Measurements from ENCODE around the gene TAF1B. TPM values are rescaled to one million over a fixed set of nuclear protein-coding genes. Genes with fewer than 3 reads are reported as not detected.
"Not testable (repeated sequence)": the region's sequence is repeated elsewhere in the genome, so short reads cannot be mapped to it uniquely, and the experiment has no call there.

TAF1B gene
- total RNA-seq, 1 donor from 2014 or later, result 15.6 TPM

DNA sequence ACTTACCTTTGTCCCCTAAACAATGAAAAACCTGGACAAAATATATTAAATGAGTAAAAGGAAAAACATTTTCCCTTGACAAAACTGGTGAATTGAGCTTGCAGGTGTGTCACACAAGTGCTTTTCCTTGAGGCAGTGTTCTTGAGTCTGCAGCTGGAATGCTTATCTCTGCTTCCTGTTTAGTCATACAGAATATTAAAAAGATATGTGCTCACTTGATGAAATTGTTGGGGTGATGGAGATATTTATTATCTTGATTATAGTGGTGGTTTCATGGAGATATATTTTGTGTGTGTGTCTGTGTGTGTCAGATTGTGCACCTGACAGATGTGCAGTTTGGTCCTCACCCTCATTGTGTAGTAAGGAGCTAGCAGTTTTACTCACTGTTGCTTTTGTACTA is 3.3 kb downstream of the TAF1B start:
- Mint-ChIP-seq H3K9me3 (ENCODE audit: low read depth) (no peaks in the 10 kb centered on the region), H3K36me3 (ENCODE audit: low read depth) (peaks cover 6% of the 10 kb centered on the region), H3K27me3 (ENCODE audit: low read depth) (no peaks in the 10 kb centered on the region), H3K27ac (ENCODE audit: unreplicated experiment) (no peak overlapping the region), H3K4me3 (ENCODE audit: unreplicated experiment) (no peak overlapping the region), H3K4me1 (ENCODE audit: low read depth) (peaks cover 36% of the 10 kb centered on the region)
- DNase-seq (ENCODE audit: low spot score), result no peak
- TF ChIP-seq, protein P1, sequence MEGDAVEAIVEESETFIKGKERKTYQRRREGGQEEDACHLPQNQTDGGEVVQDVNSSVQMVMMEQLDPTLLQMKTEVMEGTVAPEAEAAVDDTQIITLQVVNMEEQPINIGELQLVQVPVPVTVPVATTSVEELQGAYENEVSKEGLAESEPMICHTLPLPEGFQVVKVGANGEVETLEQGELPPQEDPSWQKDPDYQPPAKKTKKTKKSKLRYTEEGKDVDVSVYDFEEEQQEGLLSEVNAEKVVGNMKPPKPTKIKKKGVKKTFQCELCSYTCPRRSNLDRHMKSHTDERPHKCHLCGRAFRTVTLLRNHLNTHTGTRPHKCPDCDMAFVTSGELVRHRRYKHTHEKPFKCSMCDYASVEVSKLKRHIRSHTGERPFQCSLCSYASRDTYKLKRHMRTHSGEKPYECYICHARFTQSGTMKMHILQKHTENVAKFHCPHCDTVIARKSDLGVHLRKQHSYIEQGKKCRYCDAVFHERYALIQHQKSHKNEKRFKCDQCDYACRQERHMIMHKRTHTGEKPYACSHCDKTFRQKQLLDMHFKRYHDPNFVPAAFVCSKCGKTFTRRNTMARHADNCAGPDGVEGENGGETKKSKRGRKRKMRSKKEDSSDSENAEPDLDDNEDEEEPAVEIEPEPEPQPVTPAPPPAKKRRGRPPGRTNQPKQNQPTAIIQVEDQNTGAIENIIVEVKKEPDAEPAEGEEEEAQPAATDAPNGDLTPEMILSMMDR (IDR thresholded peaks at IDR 0.05), result no peak

DNA sequence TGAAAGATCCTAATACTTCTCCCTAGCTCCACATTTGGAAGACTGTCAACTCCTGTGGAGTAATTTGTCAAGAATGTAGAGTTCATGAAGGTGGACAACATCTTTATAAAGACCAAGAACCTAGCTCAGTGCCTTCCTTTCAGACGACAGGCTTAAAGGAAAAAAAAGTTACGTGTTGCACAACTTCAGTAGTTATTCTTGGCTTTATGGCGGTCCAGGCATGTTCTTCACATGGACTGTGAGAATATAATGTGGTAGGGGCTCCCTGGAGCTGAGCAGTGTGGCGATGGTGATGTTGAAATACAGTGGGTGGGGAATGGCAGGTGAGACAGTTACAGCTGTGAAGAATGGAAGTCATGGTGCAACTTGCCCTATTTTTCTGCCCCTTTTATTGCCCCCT is 3.9 kb downstream of the TAF1B start:
- H3K4me3 Mint-ChIP-seq (ENCODE audit: unreplicated experiment), result no peak overlapping the region
- no peak overlapping the region for H3K27ac Mint-ChIP-seq (ENCODE audit: unreplicated experiment)
- peaks cover 8% of the 10 kb centered on the region for H3K36me3 Mint-ChIP-seq (ENCODE audit: low read depth)
- H3K27me3 Mint-ChIP-seq (ENCODE audit: low read depth), result no peaks in the 10 kb centered on the region
- peaks cover 36% of the 10 kb centered on the region for H3K4me1 Mint-ChIP-seq (ENCODE audit: low read depth)
- no peaks in the 10 kb centered on the region for H3K9me3 Mint-ChIP-seq (ENCODE audit: low read depth)
- TF ChIP-seq, protein P1 (IDR thresholded peaks at IDR 0.05), result no peak
- DNase-seq (ENCODE audit: low spot score), result no peak

DNA sequence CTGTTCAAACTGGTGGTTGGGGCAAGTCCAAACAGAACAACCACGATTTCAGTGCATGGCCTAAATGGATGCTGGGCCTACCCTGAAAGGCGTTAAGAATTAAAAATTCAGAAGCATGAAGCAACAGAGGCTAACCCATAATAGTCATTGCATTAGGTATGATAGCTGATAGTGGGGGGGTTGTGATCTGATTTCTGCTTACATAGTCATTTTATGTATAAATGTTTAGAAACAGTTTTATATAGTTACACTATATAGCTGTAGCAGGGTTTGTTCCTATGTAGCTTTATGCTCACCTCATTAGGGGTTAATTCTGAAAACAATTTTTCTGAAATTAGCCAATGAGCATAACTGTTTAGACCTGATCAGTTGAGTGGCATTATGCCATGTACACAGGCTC is 9.6 kb downstream of the TAF1B start:
- Mint-ChIP-seq H3K4me3 (ENCODE audit: unreplicated experiment) (no peak overlapping the region), H3K27me3 (ENCODE audit: low read depth) (no peaks in the 10 kb centered on the region), H3K27ac (ENCODE audit: unreplicated experiment) (no peak overlapping the region), H3K9me3 (ENCODE audit: low read depth) (peaks cover 8% of the 10 kb centered on the region), H3K4me1 (ENCODE audit: low read depth) (no peaks in the 10 kb centered on the region), H3K36me3 (ENCODE audit: low read depth) (peaks cover 35% of the 10 kb centered on the region)
- TF ChIP-seq, protein P1 (IDR thresholded peaks at IDR 0.05), result no peak
- no peak for DNase-seq (ENCODE audit: low spot score)

DNA sequence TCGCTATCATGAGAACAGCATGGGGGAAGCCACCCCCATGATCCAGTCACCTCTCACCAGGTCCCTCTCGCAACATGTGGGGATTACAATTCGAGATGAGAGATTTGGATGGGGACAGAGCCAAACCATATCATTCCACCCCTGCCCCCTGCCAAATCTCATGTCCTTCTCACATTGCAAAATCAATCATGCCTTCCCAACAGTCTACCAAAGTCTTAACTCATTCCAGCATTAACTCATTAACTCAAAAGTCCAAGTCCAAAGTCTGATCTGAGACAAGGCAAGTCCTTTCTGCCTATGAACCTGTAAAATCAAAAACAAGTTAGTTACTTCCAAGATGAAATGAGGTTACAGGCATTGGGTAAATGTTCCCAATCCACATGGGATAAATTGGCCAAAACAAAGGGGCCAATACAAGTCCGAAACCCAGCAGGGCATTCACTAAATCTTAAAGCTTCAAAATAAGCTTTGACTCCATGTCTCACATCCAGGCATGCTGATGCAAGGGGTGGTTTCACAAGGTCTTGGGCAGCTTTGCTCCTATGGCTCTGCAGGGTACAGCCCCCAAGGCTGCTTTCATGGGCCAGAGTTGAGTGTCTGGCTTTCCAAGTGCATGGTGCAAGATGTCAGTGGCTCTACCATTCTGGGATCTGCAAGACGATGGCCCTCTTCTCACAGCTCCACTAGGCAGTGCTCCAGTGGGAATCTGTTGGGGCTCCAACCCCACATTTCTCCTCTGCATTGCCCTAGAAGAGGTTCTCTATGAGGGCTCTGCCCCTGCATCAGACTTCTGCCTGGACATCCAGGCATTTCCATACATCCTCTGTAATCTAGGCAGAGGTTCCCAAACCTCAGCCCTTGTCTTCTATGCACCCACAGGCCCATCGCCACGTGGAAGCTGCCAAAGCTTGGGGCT is 14.8 kb downstream of the TAF1B start:
- H3K36me3 Mint-ChIP-seq (ENCODE audit: low read depth), result peaks cover 58% of the 10 kb centered on the region
- H3K4me3 Mint-ChIP-seq (ENCODE audit: unreplicated experiment), result no peak overlapping the region
- H3K9me3 Mint-ChIP-seq (ENCODE audit: low read depth), result peaks cover 39% of the 10 kb centered on the region
- H3K27me3 Mint-ChIP-seq (ENCODE audit: low read depth), result no peaks in the 10 kb centered on the region
- H3K4me1 Mint-ChIP-seq (ENCODE audit: low read depth), result no peaks in the 10 kb centered on the region
- DNase-seq (ENCODE audit: low spot score), result no peak
- TF ChIP-seq, protein P1 (IDR thresholded peaks at IDR 0.05), result no peak
- no peak overlapping the region for H3K27ac Mint-ChIP-seq (ENCODE audit: unreplicated experiment)

DNA sequence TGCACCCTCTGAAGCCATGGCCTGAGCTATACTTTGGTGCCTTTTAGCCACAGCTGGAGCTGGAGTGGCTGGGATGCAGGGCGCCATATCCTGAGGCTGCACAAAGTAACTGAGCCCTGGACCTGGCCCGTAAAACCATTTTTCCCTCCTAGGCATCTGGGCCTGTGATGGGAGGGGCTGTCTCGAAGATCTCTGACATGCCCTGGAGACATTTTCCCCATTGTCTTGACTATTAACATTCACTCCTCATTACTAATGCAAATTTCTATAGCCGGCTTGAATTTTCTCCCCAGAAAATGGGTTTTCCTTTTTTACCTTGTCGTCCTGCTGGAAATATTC is 15.4 kb downstream of the TAF1B start:
- no peaks in the 10 kb centered on the region for H3K27me3 Mint-ChIP-seq (ENCODE audit: low read depth)

DNA sequence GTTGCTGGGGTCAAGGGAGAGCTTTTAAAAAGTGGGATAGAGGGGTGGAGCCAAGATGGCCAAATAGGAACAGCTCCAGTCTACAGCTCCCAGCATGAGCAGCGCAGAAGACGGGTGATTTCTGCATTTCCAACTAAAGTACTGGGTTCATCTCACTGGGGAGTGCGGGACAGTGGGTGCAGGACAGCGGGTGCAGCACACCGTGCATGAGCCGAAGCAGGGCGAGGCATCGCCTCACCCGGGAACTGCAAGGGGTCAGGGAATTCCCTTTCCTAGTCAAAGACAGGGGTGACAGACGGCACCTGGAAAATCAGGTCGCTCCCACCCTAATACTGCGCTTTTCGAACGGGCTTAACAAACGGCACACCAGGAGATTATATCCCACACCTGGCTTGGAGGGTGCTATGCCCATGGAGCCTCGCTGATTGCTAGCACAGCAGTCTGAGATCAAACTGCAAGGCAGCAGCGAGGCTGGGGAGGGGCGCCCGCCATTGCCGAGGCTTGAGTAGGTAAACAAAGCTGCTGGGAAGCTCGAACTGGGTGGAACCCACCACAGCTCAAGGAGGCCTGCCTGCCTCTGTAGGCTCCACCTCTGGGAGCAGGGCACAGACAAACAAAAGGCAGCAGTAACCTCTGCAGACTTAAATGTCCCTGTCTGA is 17.8 kb downstream of the TAF1B start:
- not testable (repeated sequence) for H3K4me3 Mint-ChIP-seq (ENCODE audit: unreplicated experiment); H3K27me3 Mint-ChIP-seq (ENCODE audit: low read depth); H3K4me1 Mint-ChIP-seq (ENCODE audit: low read depth); DNase-seq (ENCODE audit: low spot score); H3K27ac Mint-ChIP-seq (ENCODE audit: unreplicated experiment)
- peaks cover 47% of the 10 kb centered on the region for H3K9me3 Mint-ChIP-seq (ENCODE audit: low read depth)
- H3K36me3 Mint-ChIP-seq (ENCODE audit: low read depth), result peaks cover 50% of the 10 kb centered on the region

More for the DNA sequence above, 15.4 kb downstream of the TAF1B start:
- H3K9me3 Mint-ChIP-seq (ENCODE audit: low read depth), result peaks cover 43% of the 10 kb centered on the region
- no peaks in the 10 kb centered on the region for H3K4me1 Mint-ChIP-seq (ENCODE audit: low read depth)
- H3K27ac Mint-ChIP-seq (ENCODE audit: unreplicated experiment), result no peak overlapping the region
- TF ChIP-seq, protein P1 (IDR thresholded peaks at IDR 0.05), result no peak
- peaks cover 56% of the 10 kb centered on the region for H3K36me3 Mint-ChIP-seq (ENCODE audit: low read depth)
- no peak for DNase-seq (ENCODE audit: low spot score)
- H3K4me3 Mint-ChIP-seq (ENCODE audit: unreplicated experiment), result no peak overlapping the region
